ENCODE results near the gene HECTD4.

The HECTD4 gene

DNA sequence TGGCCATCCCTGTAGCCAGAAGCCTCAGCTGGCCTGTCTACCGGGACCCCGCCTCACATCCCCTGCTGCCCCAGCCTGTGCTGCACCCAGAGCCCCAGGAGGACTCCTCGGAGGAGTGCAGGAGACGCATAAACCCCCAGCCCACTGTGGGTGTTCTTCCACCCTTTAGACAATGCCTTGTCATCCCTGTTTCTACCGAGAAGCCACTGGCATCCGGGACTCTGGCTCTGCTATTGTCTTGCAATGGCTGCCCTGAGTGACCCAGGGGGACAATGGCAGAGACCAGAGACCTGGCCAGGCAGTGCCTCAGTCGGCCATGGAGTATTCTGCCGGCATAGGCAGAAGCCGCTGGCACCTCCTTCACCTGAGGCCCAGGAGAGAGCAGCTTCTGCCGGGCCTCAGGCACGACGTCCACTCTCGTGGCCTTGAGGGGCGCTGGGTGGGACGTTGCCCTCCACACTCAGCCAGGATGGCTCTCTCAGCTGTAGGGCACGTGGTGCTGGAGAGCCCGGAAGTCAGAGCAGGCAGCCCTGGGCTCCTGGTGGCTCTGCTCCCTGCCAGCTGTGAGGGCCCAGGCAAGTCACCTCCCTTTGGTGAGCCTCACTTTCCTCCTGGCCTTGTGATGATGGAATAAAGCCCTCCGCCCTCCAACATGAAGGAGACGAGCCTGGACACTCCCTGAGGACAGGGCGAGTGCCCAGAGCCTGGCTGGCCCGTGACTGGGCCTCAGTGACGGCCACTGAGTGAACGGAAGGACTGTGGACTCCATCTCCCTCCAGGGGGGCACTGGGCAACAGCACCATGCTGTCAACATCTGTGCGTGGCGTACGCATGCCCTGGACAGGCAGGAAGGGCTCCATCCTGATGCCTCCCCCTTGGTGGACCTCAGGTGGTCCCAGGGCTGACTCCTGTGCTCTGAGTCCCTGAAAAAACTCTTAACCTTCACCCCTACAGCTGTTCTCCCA, 215.9 kb downstream of the HECTD4 start:
- Histone ChIP-seq H3K9me3 (ENCODE audit: insufficient read depth, low read length) (no peaks in the 10 kb centered on the region), H3K27me3 (ENCODE audit: insufficient read depth, insufficient read length) (no peaks in the 10 kb centered on the region), H3K36me3 (ENCODE audit: insufficient read depth, insufficient read length, low read length) (peaks cover 44% of the 10 kb centered on the region), H3K9ac (ENCODE audit: insufficient read length, low read depth) (no peak overlapping the region), H3K4me1 (ENCODE audit: insufficient read depth, insufficient read length) (peaks cover 10% of the 10 kb centered on the region), H3K4me3 (ENCODE audit: insufficient read length, low read depth) (no peak overlapping the region)
- TF ChIP-seq YY1 (IDR thresholded peaks at IDR 0.05; ENCODE audit: insufficient read depth, insufficient read length) (no peak), SUZ12 (IDR thresholded peaks at IDR 0.05; ENCODE audit: extremely low read depth, insufficient read depth, insufficient read length) (no peak), ZNF274 (IDR thresholded peaks at IDR 0.05; ENCODE audit: low read depth, low read length) (no peak)
- DNase-seq (ENCODE audit: low read depth, low spot score), result no peak

DNA sequence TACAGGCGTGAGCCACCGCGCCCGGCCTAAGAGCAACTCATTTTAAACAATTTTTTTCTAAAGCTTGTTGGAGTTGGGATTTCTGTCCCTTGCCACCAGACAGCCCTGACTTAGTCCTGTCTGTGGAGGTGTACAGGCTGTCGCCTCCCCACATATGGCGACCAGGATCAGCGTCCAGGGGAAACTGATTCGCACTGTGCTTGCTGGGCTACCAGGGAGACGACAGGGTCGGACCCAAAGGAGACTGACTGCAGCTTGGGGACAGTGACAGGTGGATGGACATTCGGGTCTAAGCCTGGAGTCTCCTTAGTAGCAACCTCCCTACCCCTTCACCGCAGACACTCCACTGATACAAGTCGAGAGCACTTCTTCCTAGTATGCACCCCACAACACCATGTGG, 216.6 kb downstream of the HECTD4 start:
- DNase-seq (ENCODE audit: low read depth, low spot score), result no peak
- no peak overlapping the region for H3K4me3 ChIP-seq (ENCODE audit: insufficient read length, low read depth)
- peaks cover 10% of the 10 kb centered on the region for H3K4me1 ChIP-seq (ENCODE audit: insufficient read depth, insufficient read length)
- H3K36me3 ChIP-seq (ENCODE audit: insufficient read depth, insufficient read length, low read length), result peaks cover 44% of the 10 kb centered on the region
- no peaks in the 10 kb centered on the region for H3K9me3 ChIP-seq (ENCODE audit: insufficient read depth, low read length)
- TF ChIP-seq SUZ12 (IDR thresholded peaks at IDR 0.05; ENCODE audit: extremely low read depth, insufficient read depth, insufficient read length) (no peak), YY1 (IDR thresholded peaks at IDR 0.05; ENCODE audit: insufficient read depth, insufficient read length) (no peak), ZNF274 (IDR thresholded peaks at IDR 0.05; ENCODE audit: low read depth, low read length) (no peak)
- H3K9ac ChIP-seq (ENCODE audit: insufficient read length, low read depth), result no peak overlapping the region
- H3K27me3 ChIP-seq (ENCODE audit: insufficient read depth, insufficient read length), result no peaks in the 10 kb centered on the region

DNA sequence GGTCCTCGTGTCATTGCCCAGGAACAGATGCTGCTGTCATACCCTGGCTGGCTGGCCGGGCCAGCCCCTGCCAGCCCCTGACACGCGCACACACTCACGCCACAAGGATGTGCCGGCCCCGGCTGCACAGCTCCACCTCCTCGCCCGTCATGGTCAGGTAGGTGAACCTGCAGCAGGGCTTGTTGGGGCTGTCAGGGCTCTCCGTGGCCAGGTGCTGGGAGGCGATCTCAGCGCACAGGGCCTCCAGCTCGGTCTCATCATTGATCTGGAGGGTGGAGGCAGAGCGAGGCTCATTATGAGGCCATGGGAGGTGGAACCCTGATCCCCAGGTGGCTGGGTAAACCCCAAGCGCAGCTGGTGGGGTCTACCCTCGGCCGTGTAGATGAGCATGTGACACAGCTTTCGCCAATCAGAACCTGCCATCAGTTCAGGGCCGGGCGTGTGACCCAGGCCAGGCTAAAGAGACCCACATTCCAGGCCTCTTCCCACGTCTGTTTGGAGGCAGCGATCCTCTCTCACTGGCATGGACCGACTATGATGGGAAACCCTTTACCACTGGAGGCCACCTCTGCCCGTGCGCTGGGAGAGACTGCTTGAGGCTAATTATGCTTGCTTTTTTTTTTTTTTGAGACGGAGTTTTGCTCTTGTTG, 218.1 kb downstream of the HECTD4 start:
- peaks cover 7% of the 10 kb centered on the region for H3K4me1 ChIP-seq (ENCODE audit: insufficient read depth, insufficient read length)
- H3K4me3 ChIP-seq (ENCODE audit: insufficient read length, low read depth), result no peak overlapping the region
- no peak for DNase-seq (ENCODE audit: low read depth, low spot score)
- no peaks in the 10 kb centered on the region; the same call in 1 of the 2 replicates for H3K9me3 ChIP-seq (ENCODE audit: insufficient read depth, low read length)
- no peak overlapping the region for H3K9ac ChIP-seq (ENCODE audit: insufficient read length, low read depth)
- peaks cover 58% of the 10 kb centered on the region for H3K36me3 ChIP-seq (ENCODE audit: insufficient read depth, insufficient read length, low read length)
- TF ChIP-seq YY1 (IDR thresholded peaks at IDR 0.05; ENCODE audit: insufficient read depth, insufficient read length) (no peak), ZNF274 (IDR thresholded peaks at IDR 0.05; ENCODE audit: low read depth, low read length) (no peak), SUZ12 (IDR thresholded peaks at IDR 0.05; ENCODE audit: extremely low read depth, insufficient read depth, insufficient read length) (no peak)
- H3K27me3 ChIP-seq (ENCODE audit: insufficient read depth, insufficient read length), result no peaks in the 10 kb centered on the region

DNA sequence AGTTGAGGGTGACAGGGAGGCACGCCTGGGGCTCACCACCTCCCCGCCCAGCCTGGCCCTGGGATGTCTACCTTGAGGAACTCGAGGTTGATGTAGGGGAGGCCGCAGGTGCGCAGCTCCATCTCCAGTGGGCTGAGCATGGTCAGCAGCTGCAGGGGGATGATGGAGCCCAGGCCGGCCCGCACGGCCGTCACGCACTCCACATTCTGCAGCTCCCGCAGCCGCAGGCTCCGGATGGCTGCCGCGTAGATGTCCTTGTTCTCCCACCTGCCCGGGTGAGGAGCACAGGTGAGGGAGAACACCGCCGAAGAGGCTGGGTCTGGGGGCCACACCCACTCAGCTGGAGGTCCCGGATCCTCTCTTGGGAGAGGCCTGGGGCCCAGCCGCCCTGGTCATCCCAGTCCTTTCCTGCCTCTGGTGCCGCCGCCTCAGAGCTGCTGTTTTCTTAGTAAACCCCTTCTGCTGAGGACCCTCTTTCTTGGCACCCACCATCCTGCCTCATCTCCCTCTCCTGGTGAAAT, 218.7 kb downstream of the HECTD4 start:
- peaks cover 58% of the 10 kb centered on the region for H3K36me3 ChIP-seq (ENCODE audit: insufficient read depth, insufficient read length, low read length)
- no peak overlapping the region for H3K4me3 ChIP-seq (ENCODE audit: insufficient read length, low read depth)
- H3K4me1 ChIP-seq (ENCODE audit: insufficient read depth, insufficient read length), result peaks cover 7% of the 10 kb centered on the region
- TF ChIP-seq SUZ12 (IDR thresholded peaks at IDR 0.05; ENCODE audit: extremely low read depth, insufficient read depth, insufficient read length) (no peak), YY1 (IDR thresholded peaks at IDR 0.05; ENCODE audit: insufficient read depth, insufficient read length) (no peak), ZNF274 (IDR thresholded peaks at IDR 0.05; ENCODE audit: low read depth, low read length) (no peak)
- H3K9me3 ChIP-seq (ENCODE audit: insufficient read depth, low read length), result no peaks in the 10 kb centered on the region; the same call in 1 of the 2 replicates
- H3K9ac ChIP-seq (ENCODE audit: insufficient read length, low read depth), result no peak overlapping the region
- H3K27me3 ChIP-seq (ENCODE audit: insufficient read depth, insufficient read length), result no peaks in the 10 kb centered on the region
- DNase-seq (ENCODE audit: low read depth, low spot score), result no peak

DNA sequence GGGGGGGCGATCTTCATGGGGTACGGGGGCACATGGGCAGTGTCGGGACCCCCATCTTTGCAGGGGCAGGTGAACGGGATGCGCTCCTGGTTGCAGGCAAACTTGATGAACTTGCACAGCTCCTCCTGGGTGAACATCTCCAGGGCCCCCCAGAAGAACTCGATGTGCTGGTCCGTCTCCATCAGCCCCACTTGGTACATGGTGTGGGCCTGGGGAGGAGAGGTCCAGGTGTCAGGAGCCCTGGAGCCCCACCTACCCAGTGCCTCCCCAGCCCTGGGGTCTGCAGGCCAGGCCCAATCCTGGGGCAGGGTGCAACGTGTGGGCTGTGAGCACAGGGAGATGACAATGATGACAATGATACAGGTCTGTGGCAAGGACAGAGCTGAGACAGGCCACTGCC, 219.2 kb downstream of the HECTD4 start:
- Histone ChIP-seq H3K9me3 (ENCODE audit: insufficient read depth, low read length) (no peaks in the 10 kb centered on the region; the same call in 1 of the 2 replicates), H3K36me3 (ENCODE audit: insufficient read depth, insufficient read length, low read length) (peaks cover 56% of the 10 kb centered on the region)

DNA sequence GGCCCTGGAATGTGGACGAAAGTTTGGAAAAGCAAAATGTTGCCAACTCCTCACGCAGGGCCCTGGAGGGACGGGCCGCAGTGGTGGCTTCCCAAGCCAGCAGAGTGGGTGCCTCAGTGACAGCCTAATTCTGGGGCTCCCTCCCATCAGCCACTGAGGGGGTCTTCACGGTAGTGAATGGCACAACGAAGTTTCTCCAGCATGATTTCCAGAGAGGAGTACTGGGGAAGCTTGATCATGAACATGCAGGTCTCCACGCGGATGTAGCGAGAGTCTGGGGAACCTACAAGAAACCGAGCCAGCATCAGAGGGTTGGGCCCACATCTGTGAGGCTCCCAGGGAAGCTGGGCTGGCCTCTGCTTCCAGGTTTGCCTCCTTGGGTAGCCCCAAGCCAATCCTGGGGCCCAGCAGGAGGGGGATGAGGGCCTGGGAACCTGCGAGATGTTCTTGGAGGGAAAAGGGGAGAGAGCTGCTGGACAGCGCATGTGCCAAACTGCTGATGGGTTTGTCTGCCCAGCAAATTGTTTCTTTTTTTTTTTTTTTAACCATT, 219.9 kb downstream of the HECTD4 start:
- Histone ChIP-seq H3K36me3 (ENCODE audit: insufficient read depth, insufficient read length, low read length) (peaks cover 54% of the 10 kb centered on the region), H3K4me1 (ENCODE audit: insufficient read depth, insufficient read length) (peaks cover 7% of the 10 kb centered on the region)

More for the DNA sequence above, 219.2 kb downstream of the HECTD4 start:
- DNase-seq (ENCODE audit: low read depth, low spot score), result no peak
- H3K4me1 ChIP-seq (ENCODE audit: insufficient read depth, insufficient read length), result peaks cover 7% of the 10 kb centered on the region
- no peaks in the 10 kb centered on the region for H3K27me3 ChIP-seq (ENCODE audit: insufficient read depth, insufficient read length)
- TF ChIP-seq YY1 (IDR thresholded peaks at IDR 0.05; ENCODE audit: insufficient read depth, insufficient read length) (no peak), SUZ12 (IDR thresholded peaks at IDR 0.05; ENCODE audit: extremely low read depth, insufficient read depth, insufficient read length) (no peak), ZNF274 (IDR thresholded peaks at IDR 0.05; ENCODE audit: low read depth, low read length) (no peak)
- H3K9ac ChIP-seq (ENCODE audit: insufficient read length, low read depth), result no peak overlapping the region
- no peak overlapping the region for H3K4me3 ChIP-seq (ENCODE audit: insufficient read length, low read depth)

More for the DNA sequence above, 219.9 kb downstream of the HECTD4 start:
- no peak overlapping the region for H3K9ac ChIP-seq (ENCODE audit: insufficient read length, low read depth)
- TF ChIP-seq ZNF274 (IDR thresholded peaks at IDR 0.05; ENCODE audit: low read depth, low read length) (no peak), YY1 (IDR thresholded peaks at IDR 0.05; ENCODE audit: insufficient read depth, insufficient read length) (no peak), SUZ12 (IDR thresholded peaks at IDR 0.05; ENCODE audit: extremely low read depth, insufficient read depth, insufficient read length) (no peak)
- H3K9me3 ChIP-seq (ENCODE audit: insufficient read depth, low read length), result no peaks in the 10 kb centered on the region; the same call in 1 of the 2 replicates
- H3K4me3 ChIP-seq (ENCODE audit: insufficient read length, low read depth), result no peak overlapping the region
- no peaks in the 10 kb centered on the region for H3K27me3 ChIP-seq (ENCODE audit: insufficient read depth, insufficient read length)
- DNase-seq (ENCODE audit: low read depth, low spot score), result no peak

Measured in NT2/D1 (cell line).